ENCODE measurements around the gene KCNH1.

The KCNH1 gene

GRCh38 chr1:210727709-210728108 is 406.2 kb downstream of the KCNH1 start:
- Mint-ChIP-seq H3K4me3 (no peak overlapping the region), H3K36me3 (ENCODE audit: low read depth) (no peaks in the 10 kb centered on the region), H3K27ac (no peak overlapping the region), H3K4me1 (no peaks in the 10 kb centered on the region), H3K9me3 (no peaks in the 10 kb centered on the region), H3K27me3 (no peaks in the 10 kb centered on the region)
- DNase-seq (no peak), ATAC-seq (no peak)

- ATAC-seq (no peak), DNase-seq (peak; percentile 23)
- Mint-ChIP-seq H3K4me3 (no peak overlapping the region), H3K27ac (no peak overlapping the region), H3K9me3 (no peaks in the 10 kb centered on the region), H3K27me3 (no peaks in the 10 kb centered on the region), H3K36me3 (ENCODE audit: low read depth) (no peaks in the 10 kb centered on the region), H3K4me1 (no peaks in the 10 kb centered on the region)
These were observed 407.3 kb downstream of the KCNH1 start for GRCh38 chr1:210726621-210727020.

GRCh38 chr1:210724768-210725167 is 409.2 kb downstream of the KCNH1 start:
- Mint-ChIP-seq H3K27ac (no peak overlapping the region), H3K4me1 (no peaks in the 10 kb centered on the region), H3K27me3 (no peaks in the 10 kb centered on the region), H3K36me3 (ENCODE audit: low read depth) (no peaks in the 10 kb centered on the region), H3K9me3 (no peaks in the 10 kb centered on the region), H3K4me3 (no peak overlapping the region)
- ATAC-seq (no peak), DNase-seq (no peak)

GRCh38 chr1:210723646-210724045 is 410.3 kb downstream of the KCNH1 start:
- DNase-seq (no peak), ATAC-seq (no peak)
- no peaks in the 10 kb centered on the region for H3K4me1 Mint-ChIP-seq
- no peaks in the 10 kb centered on the region for H3K27me3 Mint-ChIP-seq
- H3K4me3 Mint-ChIP-seq, result no peak overlapping the region
- no peaks in the 10 kb centered on the region for H3K36me3 Mint-ChIP-seq (ENCODE audit: low read depth)
- no peaks in the 10 kb centered on the region for H3K9me3 Mint-ChIP-seq
- H3K27ac Mint-ChIP-seq, result no peak overlapping the region

GRCh38 chr1:210722410-210723081 is 411.4 kb downstream of the KCNH1 start:
- Mint-ChIP-seq H3K9me3 (no peaks in the 10 kb centered on the region), H3K4me3 (no peak overlapping the region), H3K27me3 (no peaks in the 10 kb centered on the region), H3K27ac (no peak overlapping the region), H3K36me3 (ENCODE audit: low read depth) (no peaks in the 10 kb centered on the region), H3K4me1 (no peaks in the 10 kb centered on the region)
- ATAC-seq (no peak), DNase-seq (no peak)

- no peak overlapping the region for H3K27ac Mint-ChIP-seq
- no peak overlapping the region for H3K4me3 Mint-ChIP-seq
- H3K27me3 Mint-ChIP-seq, result no peaks in the 10 kb centered on the region
- DNase-seq, result no peak
- no peaks in the 10 kb centered on the region for H3K36me3 Mint-ChIP-seq (ENCODE audit: low read depth)
- no peaks in the 10 kb centered on the region for H3K4me1 Mint-ChIP-seq
- no peaks in the 10 kb centered on the region for H3K9me3 Mint-ChIP-seq
- peak; percentile 40 for ATAC-seq
These were observed 418.9 kb downstream of the KCNH1 start for GRCh38 chr1:210715072-210715471.

- no peak overlapping the region for H3K4me3 Mint-ChIP-seq
- ATAC-seq (no peak), DNase-seq (no peak)
- no peaks in the 10 kb centered on the region for H3K9me3 Mint-ChIP-seq
- no peaks in the 10 kb centered on the region for H3K27me3 Mint-ChIP-seq
- no peaks in the 10 kb centered on the region for H3K4me1 Mint-ChIP-seq
- no peak overlapping the region for H3K27ac Mint-ChIP-seq
- H3K36me3 Mint-ChIP-seq (ENCODE audit: low read depth), result no peaks in the 10 kb centered on the region
These were observed 421.9 kb downstream of the KCNH1 start for GRCh38 chr1:210711825-210712612.

- Mint-ChIP-seq H3K4me1 (no peaks in the 10 kb centered on the region), H3K36me3 (ENCODE audit: low read depth) (no peaks in the 10 kb centered on the region), H3K27me3 (no peaks in the 10 kb centered on the region), H3K27ac (no peak overlapping the region), H3K9me3 (no peaks in the 10 kb centered on the region), H3K4me3 (no peak overlapping the region)
- no peak for ATAC-seq
- no peak for DNase-seq
These were observed 424.2 kb downstream of the KCNH1 start for GRCh38 chr1:210709701-210710100.

- Mint-ChIP-seq H3K36me3 (ENCODE audit: low read depth) (no peaks in the 10 kb centered on the region), H3K9me3 (no peaks in the 10 kb centered on the region), H3K4me3 (no peak overlapping the region), H3K27ac (no peak overlapping the region), H3K27me3 (no peaks in the 10 kb centered on the region), H3K4me1 (no peaks in the 10 kb centered on the region)
- ATAC-seq (no peak), DNase-seq (no peak)
These were observed 426.4 kb downstream of the KCNH1 start for GRCh38 chr1:210707300-210708240.

- Mint-ChIP-seq H3K4me1 (no peaks in the 10 kb centered on the region), H3K4me3 (no peak overlapping the region), H3K27me3 (no peaks in the 10 kb centered on the region), H3K27ac (no peak overlapping the region), H3K36me3 (ENCODE audit: low read depth) (no peaks in the 10 kb centered on the region), H3K9me3 (no peaks in the 10 kb centered on the region)
- no peak for DNase-seq
- no peak for ATAC-seq
These were observed 427.7 kb downstream of the KCNH1 start for GRCh38 chr1:210706246-210706645.

GRCh38 chr1:210705086-210705485 is 428.9 kb downstream of the KCNH1 start:
- DNase-seq (no peak), ATAC-seq (no peak)
- Mint-ChIP-seq H3K9me3 (no peaks in the 10 kb centered on the region), H3K36me3 (ENCODE audit: low read depth) (no peaks in the 10 kb centered on the region), H3K4me3 (no peak overlapping the region), H3K4me1 (no peaks in the 10 kb centered on the region), H3K27ac (no peak overlapping the region), H3K27me3 (no peaks in the 10 kb centered on the region)

- ATAC-seq, result no peak
- DNase-seq, result no peak
- Mint-ChIP-seq H3K4me3 (no peak overlapping the region), H3K36me3 (ENCODE audit: low read depth) (no peaks in the 10 kb centered on the region), H3K27me3 (no peaks in the 10 kb centered on the region), H3K4me1 (no peaks in the 10 kb centered on the region), H3K27ac (no peak overlapping the region), H3K9me3 (no peaks in the 10 kb centered on the region)
These were observed 430.4 kb downstream of the KCNH1 start for GRCh38 chr1:210703593-210703992.

GRCh38 chr1:210702506-210702905 is 431.4 kb downstream of the KCNH1 start:
- H3K4me3 Mint-ChIP-seq, result no peak overlapping the region

GRCh38 chr1:210700511-210700910 is 433.4 kb downstream of the KCNH1 start:
- DNase-seq (no peak), ATAC-seq (no peak)
- Mint-ChIP-seq H3K9me3 (no peaks in the 10 kb centered on the region), H3K27ac (no peak overlapping the region), H3K27me3 (no peaks in the 10 kb centered on the region), H3K4me1 (peaks cover 8% of the 10 kb centered on the region), H3K4me3 (no peak overlapping the region), H3K36me3 (ENCODE audit: low read depth) (no peaks in the 10 kb centered on the region)

More at GRCh38 chr1:210702506-210702905, 431.4 kb downstream of the KCNH1 start:
- H3K4me1 Mint-ChIP-seq, result no peaks in the 10 kb centered on the region
- no peaks in the 10 kb centered on the region for H3K9me3 Mint-ChIP-seq
- DNase-seq, result no peak
- no peaks in the 10 kb centered on the region for H3K36me3 Mint-ChIP-seq (ENCODE audit: low read depth)
- no peaks in the 10 kb centered on the region for H3K27me3 Mint-ChIP-seq
- ATAC-seq, result no peak
- H3K27ac Mint-ChIP-seq, result no peak overlapping the region
